HG02642 (cell line): ENCODE measurements around the gene MYO6.

Experiments used
- ATAC-seq: cut with Tn5 transposase; IDR thresholded peaks from one replicate; pipeline ENCODE4 v1.9.1; 2021; ENCODE audit warnings: mild to moderate bottlenecking; ENCODE audit not compliant: unreplicated experiment, poor library complexity

The MYO6 gene

GRCh38 chr6:75935473-75935793, 186.4 kb downstream of the MYO6 start:
- peak; percentile 8 for ATAC-seq

- ATAC-seq: no peak
Measured at GRCh38 chr6:75936682-75937081, 187.6 kb downstream of the MYO6 start.

- ATAC-seq: no peak
Measured at GRCh38 chr6:75937846-75938245, 188.8 kb downstream of the MYO6 start.

- ATAC-seq: no peak
Measured at GRCh38 chr6:75940564-75940963, 191.5 kb downstream of the MYO6 start.

- ATAC-seq: no peak
Measured at GRCh38 chr6:75941509-75941908, 192.5 kb downstream of the MYO6 start.

- no peak for ATAC-seq
Measured at GRCh38 chr6:75943381-75943780, 194.3 kb downstream of the MYO6 start.

GRCh38 chr6:75946146-75946831, 197.2 kb downstream of the MYO6 start:
- peak; percentile 53 for ATAC-seq

- no peak for ATAC-seq
Measured at GRCh38 chr6:75947935-75948334, 198.9 kb downstream of the MYO6 start.

GRCh38 chr6:75952128-75952527, 203.1 kb downstream of the MYO6 start:
- no peak for ATAC-seq

- ATAC-seq: no peak
Measured at GRCh38 chr6:75963569-75963968, 214.5 kb downstream of the MYO6 start.

GRCh38 chr6:75968143-75968542, 219.1 kb downstream of the MYO6 start:
- ATAC-seq: no peak
